GM12878 (cell line): Measurements from ENCODE around the gene CADPS. TPM values are rescaled to one million over a fixed set of nuclear protein-coding genes. Genes with fewer than 3 reads are reported as not detected.

ENCODE experiments used
- ATAC-seq: fragments of 200-7000 bp; cut with Tn5 transposase; 3 replicates; pipeline ENCODE4 v1.9.1; 2020; ENCODE audit warnings: mild to moderate bottlenecking, moderate library complexity
- BruUV-seq: library from RNA; stranded (reverse); fragments of 400-500 nt; replicated peaks from 2 replicates; lab custom pipeline; 2021; lab: Mats Ljungman, UMichigan
- CTCF ChIA-PET: fragments of 300-600 bp; sonication (Branson Sonifier 250); formaldehyde crosslinking; extraction: SDS; loops from one replicate; lab custom pipeline; 2021; ENCODE audit warnings: inconsistent platforms; lab: Yijun Ruan, JAX
- POLR2A ChIA-PET: fragments of 350-600 bp; formaldehyde crosslinking; extraction: SDS; loops from one replicate; lab custom pipeline; 2021; ENCODE audit warnings: inconsistent platforms; lab: Charles Lee
- RAD21 ChIA-PET: fragments of 300-600 bp; sonication (Branson Sonifier 250); formaldehyde crosslinking; loops from one replicate; lab custom pipeline; 2023; ENCODE audit warnings: antibody characterized with exemption; ENCODE audit not compliant: unreplicated experiment; lab: Charles Lee
- SMC1A ChIA-PET: fragments of 300-600 bp; sonication (Branson Sonifier 250); formaldehyde crosslinking; loops from one replicate; lab custom pipeline; 2023; ENCODE audit not compliant: unreplicated experiment, uncharacterized antibody; lab: Charles Lee
- DNase-seq: peaks from one replicate; pipeline ENCODE4 v3.0.0-alpha.2; 2011; ENCODE audit warnings: low read depth, low spot score
- FAIRE-seq: peaks from 3 replicates; lab custom pipeline; 2011; peaks lifted over from hg19 to GRCh38; lab: Jason Lieb, UNC
- H2AFZ ChIP-seq: 2 replicates; pipeline ENCODE4 v1.6.0; 2011; ENCODE audit warnings: low read depth, low read length, control low read depth; ENCODE audit not compliant: control insufficient read depth
- H3K27ac ChIP-seq: 2 replicates; pipeline ENCODE4 v1.5.1; 2011; ENCODE audit warnings: control low read depth; ENCODE audit not compliant: control insufficient read depth, insufficient read depth
- H3K27me3 ChIP-seq, 2 experiments: replicated peaks in 1 of 2; 2 replicates each; pipeline versions ENCODE4 v1.6.0 to v1.6.1; 2011; ENCODE audit warnings: low read length in 1 of 2; ENCODE audit not compliant: control insufficient read depth in 2 of 2, insufficient read depth in 2 of 2
- H3K36me3 ChIP-seq, 2 experiments: 2 replicates each; pipeline ENCODE4 v1.5.1; 2011; ENCODE audit warnings: low read length in 1 of 2; ENCODE audit not compliant: control insufficient read depth in 2 of 2, insufficient read depth in 2 of 2
- H3K4me1 ChIP-seq: 2 replicates; pipeline ENCODE4 v1.6.1; 2011; ENCODE audit warnings: mild to moderate bottlenecking, low read length, moderate library complexity, mixed read lengths; ENCODE audit not compliant: control insufficient read depth, insufficient read depth
- H3K4me2 ChIP-seq: 2 replicates; pipeline ENCODE4 v1.6.0; 2011; ENCODE audit warnings: control low read depth; ENCODE audit not compliant: control insufficient read depth, insufficient read depth
- H3K4me3 ChIP-seq: fragments of 200-600 bp; sonication (generic); 2 replicates; pipeline ENCODE4 v1.5.1; 2016
- H3K79me2 ChIP-seq: 2 replicates; pipeline ENCODE4 v1.6.0; 2011; ENCODE audit warnings: low read length; ENCODE audit not compliant: control insufficient read depth, insufficient read depth
- H3K9ac ChIP-seq: 2 replicates; pipeline ENCODE4 v1.8.0; 2011; ENCODE audit warnings: low read length, control low read depth, mixed read lengths; ENCODE audit not compliant: control insufficient read depth, insufficient read depth
- H3K9me3 ChIP-seq: replicated peaks from 3 replicates; pipeline ENCODE4 v1.5.1; 2011; ENCODE audit warnings: mild to moderate bottlenecking, low read length; ENCODE audit not compliant: control insufficient read depth, insufficient read depth
- H4K20me1 ChIP-seq: 2 replicates; pipeline ENCODE4 v1.6.0; 2011; ENCODE audit not compliant: control insufficient read depth, insufficient read depth
- BCL11A ChIP-seq: IDR thresholded peaks from 2 replicates; pipeline ENCODE4 v1.6.1; 2011; ENCODE audit warnings: low read depth, low read length
- CBFB ChIP-seq: IDR thresholded peaks from 2 replicates; pipeline ENCODE4 v1.6.1; 2016; ENCODE audit warnings: antibody characterized with exemption, low read depth
- E2F8 ChIP-seq: fragments of 450-650 bp; IDR thresholded peaks from 2 replicates; pipeline ENCODE4 v1.6.1; 2018; ENCODE audit warnings: mild to moderate bottlenecking, low read depth, moderate library complexity; ENCODE audit not compliant: partially characterized antibody
- EP300 ChIP-seq, 2 experiments: fragments of 150-350 bp in 1 of 2; IDR thresholded peaks; 2 replicates each; pipeline ENCODE4 v1.6.1; 2011 to 2012; ENCODE audit warnings: low read depth in 2 of 2, low read length in 2 of 2, borderline replicate concordance in 1 of 2, improper control_type of control experiment in 1 of 2, inconsistent platforms in 1 of 2; ENCODE audit not compliant: control insufficient read depth in 1 of 2
- IRF3 ChIP-seq: fragments of 450-650 bp; IDR thresholded peaks from 2 replicates; pipeline ENCODE4 v1.6.1; 2014; ENCODE audit warnings: mild to moderate bottlenecking
- KDM1A ChIP-seq: fragments of 200-600 bp; sonication (generic); IDR thresholded peaks from 2 replicates; pipeline ENCODE4 v1.6.1; 2016; ENCODE audit warnings: borderline replicate concordance
- SREBF2 ChIP-seq: IDR thresholded peaks from 2 replicates; pipeline ENCODE4 v1.6.1; 2012; ENCODE audit warnings: mild to moderate bottlenecking, low read length
- WGBS: methylation state at CpG from one replicate; pipeline ENCODE4 v1.1.6; 2016; ENCODE audit warnings: low lambda C conversion rate; ENCODE audit not compliant: insufficient replicate concordance, insufficient coverage; ENCODE audit errors: missing lambda C conversion rate; 5-methylcytosine and 5-hydroxymethylcytosine counted together
- in situ Hi-C: fragments of 300-500 bp; cut with MboI; formaldehyde crosslinking; loops from 9 replicates; pipeline ENCODE4 v1.14.3; 2018; ENCODE audit warnings: mixed read lengths
- intact Hi-C: fragments of 100-400 bp; cut with micrococcal nuclease; formaldehyde crosslinking; loops from one replicate; pipeline ENCODE4 v1.14.2; 2022; ENCODE audit not compliant: unreplicated experiment
- polyA plus RNA-seq, 11 experiments: library from polyadenylated mRNA; depleted of rRNA in 4 of 11; unstranded in 6 of 11; stranded (reverse) in 5 of 11; fragments of >200 nt; fragmentation: Nextera tagmentation in 4 of 11; fragmentation: Illumina TruSeq in 1 of 11; extraction: Ambion mirVana in 4 of 11; extraction: Trizol in 1 of 11; gene quantifications; 1 replicate in 1 of 11; 2 replicates in 10 of 11; pipeline versions ENCODE4 v1.2.1 to v1.2.3, GENCODE V29; 2011 to 2016; ENCODE audit warnings: inconsistent platforms in 2 of 11, missing spikeins in 2 of 11, low read depth in 1 of 11
- total RNA-seq, 4 experiments: library from RNA; depleted of rRNA in 3 of 4; stranded (reverse); fragments of >200 nt in 3 of 4; fragmentation: Illumina TruSeq in 1 of 4; extraction: Trizol in 1 of 4; gene quantifications; 2 replicates each; pipeline versions ENCODE4 v1.2.1 to v1.2.3, GENCODE V29; 2013 to 2021

The CADPS gene
- total and polyA plus RNA-seq, 10 of the 15 experiments (the other 5 are each of a cell fraction or from before 2014, with no cell fraction given): 0.20 TPM; not detected in 9

GRCh38 chr3:62638316-62638715 is 236.9 kb downstream of the CADPS start:
- intact Hi-C loops (no loop called here), in situ Hi-C loops (no loop called here)
- H3K27ac ChIP-seq: no peak overlapping the region
- no TSS peak for BruUV-seq
- SMC1A ChIA-PET: no interaction called here
- H2AFZ ChIP-seq: no peak overlapping the region
- CTCF ChIA-PET: interaction anchor here (1.5 kb wide), 1 partner anchor 15 kb away, joined by 4 read pairs; no protein-coding TSS in a partner anchor
- ATAC-seq (no peak), DNase-seq (no peak), FAIRE-seq (no peak)
- RAD21 ChIA-PET: no interaction called here
- H3K4me1 ChIP-seq: no peaks in the 10 kb centered on the region
- POLR2A ChIA-PET: no interaction called here
- no peaks in the 10 kb centered on the region for H3K79me2 ChIP-seq
- H3K9ac ChIP-seq: no peak overlapping the region
- no peaks in the 10 kb centered on the region for H3K9me3 ChIP-seq
- 0% methylated on average over 2 of the region's 2 CpGs for WGBS
- TF ChIP-seq KDM1A: no peak
- no peak for TF ChIP-seq IRF3
- no peak for TF ChIP-seq BCL11A
- no peaks in the 10 kb centered on the region for H4K20me1 ChIP-seq
- H3K4me3 ChIP-seq: no peak overlapping the region
- no peak overlapping the region for H3K4me2 ChIP-seq
- no peaks in the 10 kb centered on the region for H3K36me3 ChIP-seq
- peaks cover 0 to under 1% of the 10 kb centered on the region in 2 experiments; a peak in 1 of 4 replicates for H3K27me3 ChIP-seq

GRCh38 chr3:62636235-62636826 is 238.9 kb downstream of the CADPS start:
- no TSS peak for BruUV-seq

More at GRCh38 chr3:62636235-62636826, 238.9 kb downstream of the CADPS start:
- ChIA-PET CTCF (interaction anchor here (0.9 to 2.0 kb wide), 3 partner anchors 13 to 17 kb away, joined by 3 to 6 read pairs (median 3); no protein-coding TSS in a partner anchor), RAD21 (no interaction called here), POLR2A (no interaction called here), SMC1A (interaction anchor here (1.0 kb wide), 1 partner anchor 14 kb away, joined by 4 read pairs; no protein-coding TSS in a partner anchor)
- Histone ChIP-seq H3K4me3 (no peak overlapping the region), H3K27ac (no peak overlapping the region), H3K4me2 (no peak overlapping the region), H3K36me3 (no peaks in the 10 kb centered on the region), H3K27me3 (peaks cover 0 to 2% of the 10 kb centered on the region in 2 experiments; a peak in 1 of 4 replicates), H3K9ac (no peak overlapping the region), H3K79me2 (no peaks in the 10 kb centered on the region), H3K4me1 (no peaks in the 10 kb centered on the region), H3K9me3 (no peaks in the 10 kb centered on the region), H2AFZ (no peak overlapping the region), H4K20me1 (no peaks in the 10 kb centered on the region)
- in situ Hi-C loops (no loop called here), intact Hi-C loops (no loop called here)
- WGBS: 13% methylated on average over 4 of the region's 4 CpGs
- no peak for TF ChIP-seq E2F8
- TF ChIP-seq EP300 (IDR thresholded peaks at IDR 0.05; ENCODE audit: borderline replicate concordance in 1 of 2, control insufficient read depth in 1 of 2, low read depth in 2 of 2, low read length in 2 of 2): no peak
- no peak for TF ChIP-seq CBFB
- no peak for TF ChIP-seq BCL11A
- no peak for TF ChIP-seq SREBF2
- FAIRE-seq (no peak), DNase-seq (no peak), ATAC-seq (no peak)
